ENCODE results near the gene RASSF1. TPM values are rescaled to one million over a fixed set of nuclear protein-coding genes. Genes with fewer than 3 reads are reported as not detected.

The RASSF1 gene
- total and polyA plus RNA-seq, 2 of the 13 experiments (the other 11 are each of a cell fraction or from before 2014, with no cell fraction given), result 10.2 to 27.5 TPM

- TF ChIP-seq CREB3 (CRISPR knock-in tag; IDR thresholded peaks at IDR 0.05) (peak; percentile 96; the same call in 1 of the 2 replicates), ZIK1 (CRISPR knock-in tag; IDR thresholded peaks at IDR 0.05; ENCODE audit: borderline replicate concordance, low read depth) (peak; percentile 99), MAFG (CRISPR knock-in tag; IDR thresholded peaks at IDR 0.05) (no peak), ZFP36L1 (CRISPR knock-in tag; IDR thresholded peaks at IDR 0.05) (peak; percentile 88), ZNF609 (CRISPR knock-in tag; IDR thresholded peaks at IDR 0.05; ENCODE audit: borderline replicate concordance) (peak; percentile 64; the same call in 1 of the 2 replicates), ZNF784 (CRISPR knock-in tag; IDR thresholded peaks at IDR 0.05; ENCODE audit: borderline replicate concordance) (0 out of 2 replicates have a peak, but pooled peaks have one; percentile 34), KIAA2018 (CRISPR knock-in tag; IDR thresholded peaks at IDR 0.05; ENCODE audit: borderline replicate concordance) (0 out of 2 replicates have a peak, but pooled peaks have one; percentile 39), ZNF496 (CRISPR knock-in tag; IDR thresholded peaks at IDR 0.05; ENCODE audit: insufficient replicate concordance) (no peak), ZUFSP (CRISPR knock-in tag; IDR thresholded peaks at IDR 0.05; ENCODE audit: borderline replicate concordance) (no peak)
Measured at GRCh38 chr3:50350527-50351322, 10.1 kb upstream of the RASSF1 start, which contains the start of the genes CYB561D2 and NPRL2 (continued).
